IMR-90 (cell line): ENCODE results near the gene GABBR2. TPM values are rescaled to one million over a fixed set of nuclear protein-coding genes. Genes with fewer than 3 reads are reported as not detected.

Experiments used
- ATAC-seq: fragments of 200-7000 bp; cut with Tn5 transposase; 2 replicates; pipeline ENCODE4 v1.9.1; 2020; ENCODE audit warnings: low read depth, mild to moderate bottlenecking, moderate library complexity
- BruUV-seq: library from RNA; stranded (reverse); fragments of 400-500 nt; replicated peaks from 2 replicates; lab custom pipeline; 2021; lab: Mats Ljungman, UMichigan
- CTCF ChIA-PET: fragments of 300-600 bp; formaldehyde crosslinking; extraction: SDS; loops from one replicate; lab custom pipeline; 2021; ENCODE audit warnings: antibody characterized with exemption; lab: Yijun Ruan, JAX
- POLR2A ChIA-PET: fragments of 300-600 bp; sonication (Branson Sonifier 250); formaldehyde crosslinking; loops from one replicate; lab custom pipeline; 2022; ENCODE audit warnings: antibody characterized with exemption; ENCODE audit not compliant: unreplicated experiment; lab: Charles Lee
- DNase-seq: peaks from one replicate; pipeline ENCODE4 v3.0.0; 2013
- H2AFZ ChIP-seq: replicated peaks from 2 replicates; pipeline ENCODE3; 2013; ENCODE audit warnings: low read length, mild to moderate bottlenecking; ENCODE audit not compliant: poor library complexity
- H2AK5ac ChIP-seq: 2 replicates; pipeline ENCODE4 v1.6.1; 2013; ENCODE audit warnings: low read depth, low read length, inconsistent platforms
- H2AK9ac ChIP-seq: replicated peaks from 2 replicates; pipeline ENCODE3; 2013; ENCODE audit warnings: mild to moderate bottlenecking, low read depth, low read length, moderate library complexity; ENCODE audit not compliant: poor library complexity
- H2BK120ac ChIP-seq: 2 replicates; pipeline ENCODE4 v1.6.1; 2013; ENCODE audit warnings: low read depth, low read length, inconsistent platforms
- H2BK15ac ChIP-seq: 3 replicates; pipeline ENCODE4 v1.6.1; 2013; ENCODE audit warnings: low read depth, low read length, inconsistent platforms
- H2BK20ac ChIP-seq: 2 replicates; pipeline ENCODE4 v1.6.1; 2013; ENCODE audit warnings: low read depth, mild to moderate bottlenecking, inconsistent platforms, low read length, moderate library complexity
- H2BK5ac ChIP-seq: 2 replicates; pipeline ENCODE4 v1.6.1; 2013; ENCODE audit warnings: mild to moderate bottlenecking, low read depth, low read length, inconsistent platforms; ENCODE audit not compliant: poor library complexity, severe bottlenecking
- H3K14ac ChIP-seq: replicated peaks from 2 replicates; pipeline ENCODE4 v1.6.1; 2013; ENCODE audit warnings: low read depth, low read length, inconsistent platforms
- H3K18ac ChIP-seq: 2 replicates; pipeline ENCODE4 v1.6.1; 2013; ENCODE audit warnings: low read depth, low read length, control low read depth
- H3K23ac ChIP-seq: 2 replicates; pipeline ENCODE4 v1.6.1; 2013; ENCODE audit warnings: low read depth, low read length, inconsistent platforms
- H3K27ac ChIP-seq: 2 replicates; pipeline ENCODE4 v1.5.1; 2013; ENCODE audit warnings: mild to moderate bottlenecking, control low read depth, low read length; ENCODE audit not compliant: insufficient read depth
- H3K27me3 ChIP-seq: 2 replicates; pipeline ENCODE4 v1.6.1; 2013; ENCODE audit warnings: low read length; ENCODE audit not compliant: control insufficient read depth, insufficient read depth
- H3K36me3 ChIP-seq: 2 replicates; pipeline ENCODE4 v1.6.1; 2013; ENCODE audit warnings: low read length, mixed read lengths; ENCODE audit not compliant: control insufficient read depth, insufficient read depth
- H3K4ac ChIP-seq: 2 replicates; pipeline ENCODE4 v1.6.1; 2013; ENCODE audit warnings: low read depth, low read length, inconsistent platforms
- H3K4me1 ChIP-seq: 2 replicates; pipeline ENCODE4 v1.6.1; 2013; ENCODE audit warnings: low read length, mixed read lengths; ENCODE audit not compliant: control insufficient read depth, insufficient read depth
- H3K4me2 ChIP-seq: 2 replicates; pipeline ENCODE4 v1.6.1; 2013; ENCODE audit warnings: low read depth, mild to moderate bottlenecking, control low read depth, low read length, moderate library complexity
- H3K4me3 ChIP-seq: 2 replicates; pipeline ENCODE4 v1.5.1; 2013; ENCODE audit warnings: low read depth, mild to moderate bottlenecking, control low read depth, low read length, moderate library complexity; ENCODE audit not compliant: insufficient read depth
- H3K56ac ChIP-seq: 2 replicates; pipeline ENCODE4 v1.6.1; 2013; ENCODE audit warnings: low read length, inconsistent platforms; ENCODE audit not compliant: insufficient read depth; ENCODE audit errors: extremely low read depth
- H3K79me1 ChIP-seq, 2 experiments: 2 replicates each; pipeline ENCODE4 v1.6.1; 2013; ENCODE audit warnings: low read length in 2 of 2, inconsistent platforms in 1 of 2, low read depth in 1 of 2
- H3K9ac ChIP-seq: 2 replicates; pipeline ENCODE4 v1.6.1; 2013; ENCODE audit warnings: low read depth, low read length, control low read depth
- H3K9me1 ChIP-seq: 2 replicates; pipeline ENCODE4 v1.6.1; 2013; ENCODE audit warnings: low read length, inconsistent platforms; ENCODE audit not compliant: insufficient read depth
- H3K9me3 ChIP-seq: 2 replicates; pipeline ENCODE4 v1.6.1; 2013; ENCODE audit warnings: low read length; ENCODE audit not compliant: control insufficient read depth, insufficient read depth
- H4K20me1 ChIP-seq: 2 replicates; pipeline ENCODE4 v1.6.1; 2013; ENCODE audit warnings: low read length, inconsistent platforms; ENCODE audit not compliant: insufficient read depth
- H4K5ac ChIP-seq: 2 replicates; pipeline ENCODE4 v1.6.1; 2013; ENCODE audit warnings: mild to moderate bottlenecking, low read depth, low read length, control low read depth
- H4K8ac ChIP-seq, 2 experiments: 2 replicates each; pipeline ENCODE4 v1.6.1; 2013; ENCODE audit warnings: low read depth in 2 of 2, low read length in 2 of 2, control low read depth in 1 of 2, inconsistent platforms in 1 of 2
- H4K91ac ChIP-seq: 2 replicates; pipeline ENCODE4 v1.6.1; 2013; ENCODE audit warnings: low read depth, low read length, inconsistent platforms; ENCODE audit not compliant: insufficient read depth
- BHLHE40 ChIP-seq: fragments of 150-350 bp; IDR thresholded peaks from 2 replicates; pipeline ENCODE4 v1.6.1; 2016; ENCODE audit warnings: mild to moderate bottlenecking, low read depth, low read length
- CEBPB ChIP-seq: IDR thresholded peaks from 2 replicates; pipeline ENCODE4 v1.6.1; 2012; ENCODE audit warnings: low read depth, low read length, improper control_type of control experiment
- CHD1 ChIP-seq: IDR thresholded peaks from 2 replicates; pipeline ENCODE4 v1.6.1; 2012; ENCODE audit warnings: low read depth, low read length, improper control_type of control experiment
- FOS ChIP-seq: fragments of 150-350 bp; IDR thresholded peaks from 2 replicates; pipeline ENCODE4 v1.6.1; 2016; ENCODE audit warnings: low read depth, low read length
- MAFK ChIP-seq: IDR thresholded peaks from 2 replicates; pipeline ENCODE4 v1.6.1; 2012; ENCODE audit warnings: low read depth, low read length, improper control_type of control experiment
- MAZ ChIP-seq: IDR thresholded peaks from 2 replicates; pipeline ENCODE4 v1.6.1; 2012; ENCODE audit warnings: low read depth, mild to moderate bottlenecking, low read length, improper control_type of control experiment, moderate library complexity, borderline replicate concordance
- NFE2L2 ChIP-seq: fragments of 150-350 bp; IDR thresholded peaks from 2 replicates; pipeline ENCODE4 v1.6.1; 2016; ENCODE audit warnings: low read depth, mild to moderate bottlenecking, low read length
- POLR2A ChIP-seq: IDR thresholded peaks from 2 replicates; pipeline ENCODE4 v1.6.1; 2012; ENCODE audit warnings: mild to moderate bottlenecking, low read depth, low read length
- RCOR1 ChIP-seq: IDR thresholded peaks from 2 replicates; pipeline ENCODE4 v1.6.1; 2012; ENCODE audit warnings: mild to moderate bottlenecking, low read length, improper control_type of control experiment; ENCODE audit not compliant: insufficient replicate concordance
- SMC3 ChIP-seq: fragments of 150-350 bp; IDR thresholded peaks from 2 replicates; pipeline ENCODE4 v1.6.1; 2016; ENCODE audit warnings: low read depth, mild to moderate bottlenecking, antibody characterized with exemption, low read length, moderate library complexity
- WGBS, 2 experiments: methylation state at CpG; one replicate each; pipeline versions ENCODE4 v1.1.5 to v1.1.7; 2013; ENCODE audit warnings: missing lambda C conversion rate in 2 of 2; ENCODE audit not compliant: insufficient read length in 1 of 2; ENCODE audit errors: extremely low coverage in 2 of 2; 5-methylcytosine and 5-hydroxymethylcytosine counted together
- dilution Hi-C: fragments of 300-500 bp; cut with HindIII; formaldehyde crosslinking; loops from one replicate; pipeline ENCODE4 v1.14.3; 2018; ENCODE audit warnings: low sequenced_read_pairs; ENCODE audit not compliant: unreplicated experiment
- in situ Hi-C: fragments of 300-500 bp; cut with MboI; formaldehyde crosslinking; loops from 3 replicates; pipeline ENCODE4 v1.14.3; 2019; ENCODE audit warnings: low sequenced_read_pairs, inconsistent platforms, mixed read lengths
- intact Hi-C: fragments of 100-400 bp; cut with micrococcal nuclease; formaldehyde crosslinking; loops from 2 replicates; pipeline ENCODE4 v1.10.0; 2022
- polyA plus RNA-seq, 3 experiments: library from polyadenylated mRNA; depleted of rRNA; stranded (reverse); fragments of >200 nt; gene quantifications; 2 replicates each; pipeline ENCODE4 v1.2.3, GENCODE V29; 2012; ENCODE audit warnings: low replicate concordance in 1 of 3
- total RNA-seq: library from RNA; depleted of rRNA; stranded (reverse); fragments of >200 nt; gene quantifications from 2 replicates; pipeline ENCODE4 v1.2.3, GENCODE V29; 2012
- TF ChIP-seq, protein P1 (sequence below): fragments of 150-350 bp; IDR thresholded peaks from 2 replicates; pipeline ENCODE4 v1.6.1; 2017; ENCODE audit warnings: mild to moderate bottlenecking, antibody characterized with exemption, low read length, low read depth
- TF ChIP-seq, protein P2 (sequence below): conservative IDR thresholded peaks from 2 replicates; pipeline ENCODE4 v1.5.1; 2012; ENCODE audit warnings: mild to moderate bottlenecking, low read depth, low read length, improper control_type of control experiment

The GABBR2 gene
- total and polyA plus RNA-seq, 2 of the 4 experiments (the other 2 are of a cell fraction), result 14.2 to 20.3 TPM

DNA sequence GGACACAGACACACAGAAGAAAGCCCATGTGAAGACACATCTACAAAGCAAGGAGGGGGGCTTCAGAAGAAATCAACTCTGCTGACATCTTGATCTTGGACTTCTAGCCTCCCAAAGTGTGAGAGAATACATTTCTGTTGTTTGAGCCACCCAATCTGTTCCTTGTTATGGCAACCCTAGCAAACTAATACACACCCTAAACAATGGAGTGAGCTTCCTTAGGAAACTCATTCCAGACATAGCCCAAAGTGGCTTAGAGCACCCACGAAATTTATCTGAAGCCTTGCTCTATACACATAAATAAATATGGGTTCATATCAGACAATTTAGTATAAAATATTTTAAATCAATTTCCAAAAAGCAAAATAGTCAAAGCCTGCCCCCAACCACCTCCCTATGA, 445.7 kb downstream of the GABBR2 start:
- H3K27ac ChIP-seq, result no peak overlapping the region
- in situ Hi-C loops, result loop anchor here (5.0 kb wide), 3 partner anchors 56 to 341 kb away; partner anchors contain the start of gene TRMO

More for the DNA sequence above, 445.7 kb downstream of the GABBR2 start:
- Histone ChIP-seq H3K4me3 (no peak overlapping the region), H4K5ac (no peak overlapping the region), H3K4me2 (no peak overlapping the region), H4K20me1 (no peaks in the 10 kb centered on the region), H3K14ac (no peak overlapping the region), H3K23ac (0 out of 2 replicates have a peak overlapping the region, but pooled peaks have one; percentile 38), H2AFZ (no peak overlapping the region), H2BK120ac (peak overlapping the region; percentile 52; the same call in 1 of the 2 replicates), H3K27me3 (no peaks in the 10 kb centered on the region), H3K56ac (no peak overlapping the region), H3K18ac (no peak overlapping the region), H3K9me1 (no peaks in the 10 kb centered on the region), H4K8ac (no peak overlapping the region; a peak in 1 of 4 replicates), H3K4me1 (peaks cover 2% of the 10 kb centered on the region), H3K4ac (no peak overlapping the region; the same call in 1 of the 2 replicates), H4K91ac (peak overlapping the region; percentile 11; the same call in 1 of the 2 replicates), H2AK9ac (no peak overlapping the region), H3K9me3 (no peaks in the 10 kb centered on the region), H2BK5ac (no peak overlapping the region), H2BK15ac (no peak overlapping the region), H2AK5ac (peak overlapping the region; percentile 27; the same call in 1 of the 2 replicates), H3K79me1 (no peaks in the 10 kb centered on the region), H2BK20ac (0 out of 2 replicates have a peak overlapping the region, but pooled peaks have one; percentile 39), H3K36me3 (no peaks in the 10 kb centered on the region), H3K9ac (no peak overlapping the region)
- POLR2A ChIA-PET, result no interaction called here
- DNase-seq, result no peak
- ATAC-seq, result no peak; the same call in 1 of the 2 replicates
- dilution Hi-C loops (no loop called here), intact Hi-C loops (loop anchor here (1.0 to 10.0 kb wide), 5 partner anchors 58 to 548 kb away; partner anchors contain the start of gene TRIM14)
- CTCF ChIA-PET, result interaction anchor here (0.8 to 1.4 kb wide), 2 partner anchors 55 to 147 kb away, joined by 3 to 8 read pairs; no protein-coding TSS in a partner anchor
- no TSS peak for BruUV-seq
- TF ChIP-seq SMC3 (no peak), FOS (no peak), POLR2A (no peak), CEBPB (no peak), CHD1 (no peak), NFE2L2 (no peak), MAFK (no peak), RCOR1 (no peak), MAZ (no peak), BHLHE40 (no peak)
- TF ChIP-seq, protein P1, sequence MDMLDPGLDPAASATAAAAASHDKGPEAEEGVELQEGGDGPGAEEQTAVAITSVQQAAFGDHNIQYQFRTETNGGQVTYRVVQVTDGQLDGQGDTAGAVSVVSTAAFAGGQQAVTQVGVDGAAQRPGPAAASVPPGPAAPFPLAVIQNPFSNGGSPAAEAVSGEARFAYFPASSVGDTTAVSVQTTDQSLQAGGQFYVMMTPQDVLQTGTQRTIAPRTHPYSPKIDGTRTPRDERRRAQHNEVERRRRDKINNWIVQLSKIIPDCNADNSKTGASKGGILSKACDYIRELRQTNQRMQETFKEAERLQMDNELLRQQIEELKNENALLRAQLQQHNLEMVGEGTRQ, result no peak
- TF ChIP-seq, protein P2, sequence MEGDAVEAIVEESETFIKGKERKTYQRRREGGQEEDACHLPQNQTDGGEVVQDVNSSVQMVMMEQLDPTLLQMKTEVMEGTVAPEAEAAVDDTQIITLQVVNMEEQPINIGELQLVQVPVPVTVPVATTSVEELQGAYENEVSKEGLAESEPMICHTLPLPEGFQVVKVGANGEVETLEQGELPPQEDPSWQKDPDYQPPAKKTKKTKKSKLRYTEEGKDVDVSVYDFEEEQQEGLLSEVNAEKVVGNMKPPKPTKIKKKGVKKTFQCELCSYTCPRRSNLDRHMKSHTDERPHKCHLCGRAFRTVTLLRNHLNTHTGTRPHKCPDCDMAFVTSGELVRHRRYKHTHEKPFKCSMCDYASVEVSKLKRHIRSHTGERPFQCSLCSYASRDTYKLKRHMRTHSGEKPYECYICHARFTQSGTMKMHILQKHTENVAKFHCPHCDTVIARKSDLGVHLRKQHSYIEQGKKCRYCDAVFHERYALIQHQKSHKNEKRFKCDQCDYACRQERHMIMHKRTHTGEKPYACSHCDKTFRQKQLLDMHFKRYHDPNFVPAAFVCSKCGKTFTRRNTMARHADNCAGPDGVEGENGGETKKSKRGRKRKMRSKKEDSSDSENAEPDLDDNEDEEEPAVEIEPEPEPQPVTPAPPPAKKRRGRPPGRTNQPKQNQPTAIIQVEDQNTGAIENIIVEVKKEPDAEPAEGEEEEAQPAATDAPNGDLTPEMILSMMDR, result no peak
- WGBS, 2 experiments, result no CpG with 5 or more reads among the region's 1 CpG
